OCI-LY3 (cell line): ENCODE results near the gene ISYNA1.

Experiments used
- EZH2phosphoT487 ChIP-seq: fragments of 200-600 bp; shearing (Covaris generic); IDR thresholded peaks from 2 replicates; pipeline ENCODE4 v1.6.1; 2018; ENCODE audit warnings: antibody characterized with exemption, mixed run types, low read depth
- TF ChIP-seq, protein P1 (sequence below): fragments of 200-600, 300-600 bp; sonication (generic); IDR thresholded peaks from 2 replicates; pipeline ENCODE4 v1.5.1; 2014; ENCODE audit warnings: antibody characterized with exemption, low read length, low read depth

DNA sequence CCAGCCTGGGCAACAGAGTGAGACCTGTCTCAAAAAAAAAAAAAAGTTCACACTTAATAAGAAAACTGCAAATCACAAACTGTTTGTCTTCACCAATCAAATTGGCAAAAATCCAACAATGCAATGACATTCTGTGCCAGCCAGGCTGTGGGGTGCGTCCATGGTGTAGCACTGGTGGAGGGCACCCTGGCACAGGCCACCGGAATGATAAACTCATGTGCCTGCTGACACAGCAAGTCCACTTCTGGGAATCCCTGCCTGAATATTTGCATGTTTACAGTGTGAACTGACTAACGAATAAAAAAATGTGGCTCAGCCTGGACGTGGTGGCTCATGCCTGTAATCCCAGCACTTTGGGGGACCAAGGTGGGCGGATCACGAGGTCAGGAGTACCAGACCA is 38.9 kb downstream of the ISYNA1 start:
- TF ChIP-seq, protein P1, sequence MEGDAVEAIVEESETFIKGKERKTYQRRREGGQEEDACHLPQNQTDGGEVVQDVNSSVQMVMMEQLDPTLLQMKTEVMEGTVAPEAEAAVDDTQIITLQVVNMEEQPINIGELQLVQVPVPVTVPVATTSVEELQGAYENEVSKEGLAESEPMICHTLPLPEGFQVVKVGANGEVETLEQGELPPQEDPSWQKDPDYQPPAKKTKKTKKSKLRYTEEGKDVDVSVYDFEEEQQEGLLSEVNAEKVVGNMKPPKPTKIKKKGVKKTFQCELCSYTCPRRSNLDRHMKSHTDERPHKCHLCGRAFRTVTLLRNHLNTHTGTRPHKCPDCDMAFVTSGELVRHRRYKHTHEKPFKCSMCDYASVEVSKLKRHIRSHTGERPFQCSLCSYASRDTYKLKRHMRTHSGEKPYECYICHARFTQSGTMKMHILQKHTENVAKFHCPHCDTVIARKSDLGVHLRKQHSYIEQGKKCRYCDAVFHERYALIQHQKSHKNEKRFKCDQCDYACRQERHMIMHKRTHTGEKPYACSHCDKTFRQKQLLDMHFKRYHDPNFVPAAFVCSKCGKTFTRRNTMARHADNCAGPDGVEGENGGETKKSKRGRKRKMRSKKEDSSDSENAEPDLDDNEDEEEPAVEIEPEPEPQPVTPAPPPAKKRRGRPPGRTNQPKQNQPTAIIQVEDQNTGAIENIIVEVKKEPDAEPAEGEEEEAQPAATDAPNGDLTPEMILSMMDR = no peak
- no peak for TF ChIP-seq EZH2phosphoT487
